T-helper 2 cell treated with Interferon-gamma antibody and Interleukin-4, amounts not matched to agents 5 μg/mL and 100 μg/mL, for 36 hours (primary cell): ENCODE measurements around the gene ZNF584.
"Not testable (repeated sequence)": the region's sequence is repeated elsewhere in the genome, so short reads cannot be mapped to it uniquely, and the experiment has no call there.

Experiments used
- DNase-seq: peaks from one replicate; pipeline ENCODE4 v3.0.0; 2021; ENCODE audit warnings: low spot score
- H3K27ac Mint-ChIP-seq: one replicate; pipeline ENCODE4 v1.8.0; 2021; ENCODE audit warnings: mild to moderate bottlenecking, mixed read lengths
- H3K27me3 Mint-ChIP-seq: one replicate; pipeline ENCODE4 v1.8.0; 2021; ENCODE audit warnings: low read depth, mixed read lengths
- H3K36me3 Mint-ChIP-seq: one replicate; pipeline ENCODE4 v1.8.0; 2021; ENCODE audit warnings: low read depth, mixed read lengths
- H3K4me1 Mint-ChIP-seq: one replicate; pipeline ENCODE4 v1.8.0; 2021; ENCODE audit warnings: low read depth, mixed read lengths
- H3K4me3 Mint-ChIP-seq: one replicate; pipeline ENCODE4 v1.8.0; 2022; ENCODE audit warnings: mild to moderate bottlenecking, moderate library complexity, mixed read lengths
- H3K9me3 Mint-ChIP-seq: one replicate; pipeline ENCODE4 v1.8.0; 2021; ENCODE audit warnings: mixed read lengths

The ZNF584 gene

GRCh38 chr19:58394821-58395219 lies 13.6 kb upstream of the ZNF584 start:
- Mint-ChIP-seq H3K4me3 (no peak overlapping the region), H3K9me3 (no peaks in the 10 kb centered on the region), H3K27ac (no peak overlapping the region), H3K27me3 (no peaks in the 10 kb centered on the region), H3K36me3 (peaks cover 43% of the 10 kb centered on the region), H3K4me1 (peaks cover 5% of the 10 kb centered on the region)
- no peak for DNase-seq

- H3K36me3 Mint-ChIP-seq, result peaks cover 41% of the 10 kb centered on the region
- H3K4me3 Mint-ChIP-seq, result no peak within 1 kb of the TSS
- H3K9me3 Mint-ChIP-seq, result no peaks in the 10 kb centered on the region
- no peaks in the 10 kb centered on the region for H3K27me3 Mint-ChIP-seq
- no peak for DNase-seq
- no peak within 1 kb of the TSS for H3K27ac Mint-ChIP-seq
- H3K4me1 Mint-ChIP-seq, result peaks cover 8% of the 10 kb centered on the region
These were observed 13.1 kb upstream of the ZNF584 start, which contains the start of gene RNF225 for GRCh38 chr19:58395220-58395978. Gene RNF225, plus strand, starts transcription at chr19:58395656. Its CDS starts 434 bp downstream, at chr19:58396090.

DNA sequence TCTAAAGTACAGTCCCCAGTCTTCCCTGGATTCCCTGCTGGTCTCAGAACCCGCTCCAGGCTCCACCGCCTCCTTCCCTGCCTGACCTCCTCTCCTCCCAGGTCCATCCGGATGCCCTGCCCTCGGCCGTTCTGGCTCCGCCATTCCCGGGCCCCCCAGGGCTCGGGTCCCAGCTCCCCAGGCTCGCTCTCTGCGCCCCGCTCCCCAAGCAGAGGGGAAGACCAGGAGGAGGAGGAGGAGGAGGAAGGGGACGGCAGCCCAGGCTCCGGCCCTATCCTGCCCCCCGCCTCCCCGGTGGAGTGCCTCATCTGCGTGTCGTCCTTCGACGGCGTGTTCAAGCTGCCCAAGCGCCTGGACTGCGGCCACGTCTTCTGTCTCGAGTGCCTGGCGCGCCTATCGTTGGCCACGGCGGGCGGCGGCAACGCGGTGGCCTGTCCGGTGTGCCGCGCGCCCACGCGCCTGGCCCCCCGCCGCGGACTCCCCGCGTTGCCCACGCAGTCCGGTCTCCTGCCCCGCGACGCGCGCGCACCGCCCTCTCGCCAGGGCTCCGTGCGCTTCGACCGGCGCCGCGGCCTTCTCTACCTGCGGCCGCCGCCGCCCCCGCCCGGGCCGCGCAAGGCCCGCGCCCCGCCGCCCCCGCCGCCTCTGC lies 12.3 kb upstream of the ZNF584 start:
- Mint-ChIP-seq H3K4me1 (peaks cover 10% of the 10 kb centered on the region), H3K27me3 (no peaks in the 10 kb centered on the region), H3K9me3 (no peaks in the 10 kb centered on the region), H3K27ac (no peak overlapping the region), H3K36me3 (peaks cover 34% of the 10 kb centered on the region), H3K4me3 (no peak overlapping the region)
- DNase-seq, result no peak

DNA sequence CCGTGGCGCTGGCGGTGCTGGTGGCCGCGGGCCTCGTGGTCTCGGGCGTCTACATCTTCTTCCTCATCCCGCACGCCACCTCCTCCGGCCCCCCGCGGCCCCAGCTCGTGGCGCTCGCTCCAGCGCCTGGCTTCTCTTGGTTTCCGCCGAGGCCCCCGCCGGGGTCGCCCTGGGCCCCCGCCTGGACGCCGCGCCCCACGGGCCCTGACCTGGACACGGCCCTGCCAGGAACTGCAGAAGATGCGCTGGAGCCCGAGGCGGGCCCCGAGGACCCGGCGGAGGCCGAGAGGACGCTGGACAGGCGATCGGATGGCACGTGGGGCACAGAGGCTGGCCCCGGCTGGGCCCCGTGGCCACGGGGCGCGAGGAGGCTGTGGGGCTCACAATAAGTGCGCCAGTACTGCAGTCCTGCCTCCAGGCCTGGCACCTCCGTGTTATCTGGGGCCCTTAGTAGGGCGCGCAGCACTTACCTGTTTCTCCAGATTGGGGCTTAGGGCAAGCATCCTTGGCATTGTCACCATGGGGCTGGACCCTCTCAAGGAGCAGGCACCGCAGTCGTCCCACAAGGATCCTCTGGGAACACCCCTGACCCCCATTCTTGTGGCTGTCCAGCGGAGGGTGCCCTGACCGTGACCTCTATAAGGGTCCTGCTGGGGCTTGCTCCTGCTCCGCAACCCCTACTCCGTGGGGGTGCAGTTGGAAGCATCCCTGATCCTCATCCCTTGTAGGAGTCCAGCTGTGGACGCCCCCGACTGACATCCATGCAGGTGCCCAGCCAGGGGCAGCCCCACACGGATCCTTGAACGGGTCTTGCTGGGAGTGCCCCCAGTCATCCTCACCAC lies 11.5 kb upstream of the ZNF584 start:
- Mint-ChIP-seq H3K36me3 (peaks cover 30% of the 10 kb centered on the region), H3K9me3 (no peaks in the 10 kb centered on the region), H3K4me3 (no peak overlapping the region), H3K27ac (no peak overlapping the region), H3K4me1 (peaks cover 12% of the 10 kb centered on the region), H3K27me3 (no peaks in the 10 kb centered on the region)
- no peak for DNase-seq

DNA sequence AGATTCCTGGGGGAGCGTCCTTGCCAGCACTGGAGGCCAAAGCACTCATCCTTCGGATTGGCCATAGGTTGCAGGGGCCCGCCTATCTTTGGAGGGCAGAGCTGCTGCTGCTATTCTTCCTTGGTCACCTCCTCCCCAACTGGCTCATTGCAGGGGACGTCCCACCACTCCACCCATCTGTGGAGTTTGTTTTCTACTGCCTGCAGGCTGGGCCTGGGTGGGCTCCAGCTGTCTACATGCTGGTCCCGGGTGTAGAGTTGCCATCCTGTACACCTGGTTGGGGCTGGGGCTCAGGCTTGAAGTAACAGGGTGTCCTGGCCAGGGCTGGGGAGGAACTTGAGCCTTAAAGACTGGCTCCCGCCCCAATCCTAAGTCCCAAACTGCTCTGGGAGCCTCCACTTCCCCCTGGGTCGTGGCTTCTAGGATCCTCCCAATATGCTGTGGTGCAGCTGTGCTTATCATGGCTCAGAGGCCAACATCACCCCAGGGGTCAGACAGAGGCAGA lies 10.9 kb upstream of the ZNF584 start:
- H3K36me3 Mint-ChIP-seq, result peaks cover 27% of the 10 kb centered on the region
- no peaks in the 10 kb centered on the region for H3K9me3 Mint-ChIP-seq
- H3K27me3 Mint-ChIP-seq, result no peaks in the 10 kb centered on the region
- peaks cover 15% of the 10 kb centered on the region for H3K4me1 Mint-ChIP-seq
- DNase-seq, result no peak
- H3K27ac Mint-ChIP-seq, result no peak overlapping the region
- H3K4me3 Mint-ChIP-seq, result no peak overlapping the region

DNA sequence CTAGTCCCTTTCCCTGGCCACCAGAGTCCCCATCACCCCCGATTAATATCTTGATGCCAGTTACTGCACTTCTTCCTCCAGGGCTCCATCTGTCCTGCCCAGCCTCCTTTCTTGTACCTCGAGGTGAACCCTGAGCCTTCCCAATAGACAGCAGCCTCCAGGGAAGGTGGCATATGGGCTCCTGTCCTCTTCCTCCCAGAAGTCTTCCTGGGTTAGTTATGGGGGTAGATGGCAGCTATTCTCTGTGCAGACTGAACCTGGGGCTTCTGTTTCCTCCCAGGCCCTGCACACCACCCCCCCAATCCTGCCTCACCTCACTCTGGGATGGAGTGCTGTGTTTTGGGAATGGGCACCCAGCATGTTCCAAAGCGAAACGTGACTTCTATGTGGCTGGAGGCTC lies 10.4 kb upstream of the ZNF584 start:
- H3K9me3 Mint-ChIP-seq, result no peaks in the 10 kb centered on the region
- no peaks in the 10 kb centered on the region for H3K27me3 Mint-ChIP-seq
- DNase-seq, result no peak
- H3K4me3 Mint-ChIP-seq, result no peak overlapping the region
- H3K4me1 Mint-ChIP-seq, result peaks cover 15% of the 10 kb centered on the region
- peaks cover 22% of the 10 kb centered on the region for H3K36me3 Mint-ChIP-seq
- no peak overlapping the region for H3K27ac Mint-ChIP-seq

- no peak overlapping the region for H3K4me3 Mint-ChIP-seq
- no peak overlapping the region for H3K27ac Mint-ChIP-seq
- no peak for DNase-seq
- peaks cover 17% of the 10 kb centered on the region for H3K36me3 Mint-ChIP-seq
- H3K4me1 Mint-ChIP-seq, result peaks cover 15% of the 10 kb centered on the region
- H3K27me3 Mint-ChIP-seq, result no peaks in the 10 kb centered on the region
- no peaks in the 10 kb centered on the region for H3K9me3 Mint-ChIP-seq
These were observed 9.9 kb upstream of the ZNF584 start for GRCh38 chr19:58398545-58398944.

DNA sequence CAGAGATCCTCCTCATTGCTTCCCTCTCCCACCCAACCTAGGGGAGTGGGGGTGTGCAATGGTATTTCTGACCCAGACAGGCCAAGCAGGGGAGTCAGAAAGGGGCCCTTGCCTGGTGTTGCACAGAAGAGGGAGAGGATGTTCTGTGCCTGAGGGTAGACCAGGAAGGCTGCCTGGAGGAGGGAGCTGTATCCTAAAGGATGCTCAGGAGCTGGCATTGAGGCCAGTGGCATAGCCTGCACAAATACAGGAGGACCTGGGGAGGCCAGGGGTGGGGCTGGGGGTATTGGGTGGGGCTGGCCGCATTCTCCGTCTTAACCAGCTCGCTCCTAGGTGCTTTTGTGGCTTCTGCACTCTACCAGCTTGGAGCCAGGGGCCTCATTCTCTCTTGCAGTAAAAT lies 8.5 kb upstream of the ZNF584 start:
- DNase-seq, result no peak

DNA sequence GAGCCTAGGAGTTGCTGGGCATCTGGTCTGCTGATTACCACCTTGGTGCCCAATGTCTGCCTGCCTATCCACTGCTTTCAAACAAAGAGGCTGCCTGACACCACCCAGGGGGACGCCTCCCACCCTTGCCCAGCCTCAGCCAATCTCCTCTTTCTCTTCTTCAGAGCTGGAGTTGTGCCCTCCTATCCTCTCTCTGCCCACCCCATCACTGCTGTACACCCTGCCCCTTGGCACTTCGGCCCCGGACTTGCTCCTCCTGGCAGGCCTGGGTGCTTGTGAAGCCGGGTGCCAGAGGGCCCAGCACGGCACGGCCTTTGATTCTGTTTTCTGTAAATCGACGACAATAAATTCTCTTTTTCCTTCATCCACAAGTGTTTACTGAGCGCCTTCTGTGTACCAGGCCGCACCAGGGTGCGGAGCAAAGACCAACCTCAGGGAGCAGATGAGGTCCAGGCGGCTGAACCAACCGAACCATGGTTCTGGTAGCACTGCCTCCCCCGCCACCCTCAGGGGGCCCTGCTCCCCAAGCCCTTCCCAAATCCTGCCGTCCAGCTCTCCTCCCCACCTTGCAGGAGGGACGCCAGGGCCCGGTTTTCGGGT lies 8.0 kb upstream of the ZNF584 start:
- H3K27ac Mint-ChIP-seq, result peak overlapping the region; percentile 92
- peaks cover 3% of the 10 kb centered on the region for H3K36me3 Mint-ChIP-seq
- no peak for DNase-seq
- H3K27me3 Mint-ChIP-seq, result no peaks in the 10 kb centered on the region
- H3K4me1 Mint-ChIP-seq, result peaks cover 15% of the 10 kb centered on the region
- H3K4me3 Mint-ChIP-seq, result peak overlapping the region; percentile 88
- no peaks in the 10 kb centered on the region for H3K9me3 Mint-ChIP-seq

More for the DNA sequence above, 8.5 kb upstream of the ZNF584 start:
- no peak overlapping the region for H3K27ac Mint-ChIP-seq
- H3K4me1 Mint-ChIP-seq, result peaks cover 15% of the 10 kb centered on the region
- peak overlapping the region; percentile 35 for H3K4me3 Mint-ChIP-seq
- H3K27me3 Mint-ChIP-seq, result no peaks in the 10 kb centered on the region
- peaks cover 3% of the 10 kb centered on the region for H3K36me3 Mint-ChIP-seq
- no peaks in the 10 kb centered on the region for H3K9me3 Mint-ChIP-seq

DNA sequence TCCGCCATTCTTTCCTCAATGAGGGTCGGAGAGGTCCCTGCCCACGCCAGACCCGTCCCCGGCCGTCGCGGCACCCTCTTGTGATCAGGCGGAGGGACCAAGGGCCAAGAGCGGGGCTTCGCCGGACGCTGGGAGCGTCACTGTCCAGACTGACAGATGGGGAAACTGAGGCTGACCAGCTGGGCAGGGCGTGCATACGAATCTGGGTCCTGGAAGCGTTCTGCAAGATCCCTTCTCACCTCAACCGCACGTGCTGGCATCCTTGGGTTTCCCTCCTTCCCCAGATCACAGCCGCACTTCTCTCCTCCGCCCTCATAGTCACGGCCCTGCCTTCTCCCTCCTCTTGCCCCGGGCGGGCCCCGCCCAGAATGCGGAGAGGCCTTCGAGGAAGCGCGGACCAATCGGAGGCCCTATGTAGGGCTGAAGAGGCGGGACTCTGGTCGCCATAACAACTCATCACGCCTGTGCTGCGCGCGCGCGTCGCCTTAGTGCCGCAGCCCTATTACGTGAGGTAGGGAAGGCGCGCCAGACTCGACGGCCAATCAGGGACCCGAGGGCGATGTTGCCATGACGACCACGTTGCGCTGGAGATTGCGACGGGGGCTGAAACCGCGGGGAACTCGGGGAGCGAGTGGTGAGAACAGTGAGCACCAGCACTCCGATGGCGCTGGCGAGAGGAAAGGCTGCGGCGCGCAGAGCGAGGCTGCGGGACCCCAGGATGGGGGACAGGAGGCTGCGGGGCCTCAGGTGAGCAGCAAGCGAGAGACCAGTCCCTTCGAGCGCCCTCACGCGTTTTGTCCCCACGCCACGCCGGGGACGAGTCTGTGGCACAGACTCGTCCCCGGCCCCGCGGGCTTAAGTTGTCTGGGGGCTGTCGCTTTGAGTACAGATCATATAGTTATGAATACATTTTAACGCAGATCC lies 7.3 kb upstream of the ZNF584 start:
- H3K4me1 Mint-ChIP-seq, result peaks cover 13% of the 10 kb centered on the region
- H3K9me3 Mint-ChIP-seq, result no peaks in the 10 kb centered on the region
- peak overlapping the region; percentile 92 for H3K27ac Mint-ChIP-seq
- H3K36me3 Mint-ChIP-seq, result no peaks in the 10 kb centered on the region
- H3K27me3 Mint-ChIP-seq, result no peaks in the 10 kb centered on the region
- DNase-seq, result peak; percentile 99
- peak overlapping the region; percentile 88 for H3K4me3 Mint-ChIP-seq

- Mint-ChIP-seq H3K4me3 (peak overlapping the region; percentile 88), H3K4me1 (peaks cover 16% of the 10 kb centered on the region), H3K9me3 (no peaks in the 10 kb centered on the region), H3K27me3 (no peaks in the 10 kb centered on the region), H3K27ac (no peak overlapping the region), H3K36me3 (no peaks in the 10 kb centered on the region)
- no peak for DNase-seq
These were observed 6.5 kb upstream of the ZNF584 start for GRCh38 chr19:58401840-58402421.

DNA sequence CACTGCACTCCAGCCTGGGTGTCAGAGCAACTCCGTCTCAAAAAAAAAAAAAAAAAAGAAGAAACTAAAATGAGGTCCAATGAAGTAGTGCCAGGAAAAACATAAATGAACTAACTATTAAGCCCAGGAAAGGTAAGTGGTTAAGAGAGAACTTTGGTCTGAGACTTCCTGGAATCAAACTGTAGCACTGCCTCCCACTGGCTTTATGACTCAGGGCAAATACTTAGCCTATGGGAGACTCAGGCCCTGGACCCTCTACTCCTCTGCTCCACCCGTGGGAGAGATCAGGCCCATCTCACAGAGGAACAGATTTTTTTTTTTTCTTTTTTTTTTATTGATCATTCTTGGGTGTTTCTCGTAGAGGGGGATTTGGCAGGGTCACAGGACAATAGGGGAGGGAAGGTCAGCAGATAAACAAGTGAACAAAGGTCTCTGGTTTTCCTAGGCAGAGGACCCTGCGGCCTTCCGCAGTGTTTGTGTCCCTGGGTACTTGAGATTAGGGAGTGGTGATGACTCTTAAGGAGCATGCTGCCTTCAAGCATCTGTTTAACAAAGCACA lies 4.5 kb upstream of the ZNF584 start:
- H3K4me1 Mint-ChIP-seq, result peaks cover 24% of the 10 kb centered on the region
- not testable (repeated sequence) for H3K9me3 Mint-ChIP-seq, H3K36me3 Mint-ChIP-seq, H3K27me3 Mint-ChIP-seq, H3K27ac Mint-ChIP-seq, DNase-seq, H3K4me3 Mint-ChIP-seq
